CD4-positive, alpha-beta T cell treated with Interleukin-12 subunit alpha and Interleukin-12 subunit beta, for 1 hour (primary cell): ENCODE data around the gene TRAPPC14.

Source experiments
- DNase-seq: peaks from one replicate; pipeline ENCODE4 v3.0.0-alpha.2; 2020

Gene TRAPPC14

GRCh38 chr7:100122067-100122466 is 36.5 kb downstream of the TRAPPC14 start:
- DNase-seq = no peak

- DNase-seq = no peak
These were observed 37.8 kb downstream of the TRAPPC14 start for GRCh38 chr7:100120733-100121036.

- peak; percentile 76 for DNase-seq
These were observed 38.4 kb downstream of the TRAPPC14 start for GRCh38 chr7:100119970-100120732.

GRCh38 chr7:100119072-100119969 is 39.2 kb downstream of the TRAPPC14 start, which contains the start of the genes CNPY4 and TAF6:
TSS of gene CNPY4 (plus strand) at chr7:100119634. CDS start at chr7:100119745, 111 bp downstream.
TSS of gene TAF6 (minus strand) at chr7:100119358. CDS start at chr7:100114209, 5,149 bp downstream.
- DNase-seq = peak; percentile 95

- DNase-seq = no peak
These were observed 40.0 kb downstream of the TRAPPC14 start for GRCh38 chr7:100118388-100119071.

- no peak for DNase-seq
These were observed 43.5 kb downstream of the TRAPPC14 start for GRCh38 chr7:100115026-100115425.

GRCh38 chr7:100111914-100112313 is 46.6 kb downstream of the TRAPPC14 start:
- DNase-seq = no peak

GRCh38 chr7:100111156-100111555 is 47.4 kb downstream of the TRAPPC14 start:
- DNase-seq = no peak

- no peak for DNase-seq
These were observed 48.9 kb downstream of the TRAPPC14 start for GRCh38 chr7:100109521-100110163.

- DNase-seq = no peak
These were observed 50.6 kb downstream of the TRAPPC14 start for GRCh38 chr7:100107890-100108289.

GRCh38 chr7:100107125-100107737 is 51.3 kb downstream of the TRAPPC14 start:
- DNase-seq = no peak

- DNase-seq = no peak
These were observed 51.9 kb downstream of the TRAPPC14 start for GRCh38 chr7:100106633-100107032.

GRCh38 chr7:100105534-100105933 is 53.0 kb downstream of the TRAPPC14 start:
- no peak for DNase-seq
